SU-DHL-6 (cell line): ENCODE results near the gene RRP1B.

Source experiments
- CTCF ChIP-seq: fragments of 200-600 bp; sonication (generic); IDR thresholded peaks from one replicate; pipeline ENCODE4 v1.5.1; 2017; ENCODE audit warnings: antibody characterized with exemption, mild to moderate bottlenecking, low read length, moderate library complexity; ENCODE audit not compliant: insufficient read depth, poor library complexity, severe bottlenecking
- EZH2phosphoT487 ChIP-seq: fragments of 200-600 bp; sonication (generic), shearing (Covaris generic); conservative IDR thresholded peaks from 2 replicates; pipeline ENCODE4 v1.6.1; 2018; ENCODE audit warnings: mild to moderate bottlenecking, antibody characterized with exemption, low read length, moderate library complexity, mixed read lengths

GRCh38 chr21:43734131-43734927 is 75.0 kb downstream of the RRP1B start:
- TF ChIP-seq CTCF (no peak), EZH2phosphoT487 (no peak)
